ENCODE measurements around the gene APPL1. TPM values are rescaled to one million over a fixed set of nuclear protein-coding genes. Genes with fewer than 3 reads are reported as not detected.
A peak's percentile ranks its signal among the peaks of the same experiment; 100 is the strongest.

Gene APPL1
- polyA plus RNA-seq, 3 donors: 13.9 to 42.1 (median 35.5) TPM

GRCh38 chr3:57234613-57235575 lies 7.4 kb downstream of the APPL1 start:
- Histone ChIP-seq H3K79me2 (ENCODE audit: insufficient read depth, low read length) (peaks cover 81% of the 10 kb centered on the region), H3K9ac (ENCODE audit: insufficient read depth, low read length, poor library complexity, severe bottlenecking) (no peak overlapping the region), H3K4me3 (replicated peaks in 1 of 3; ENCODE audit: low read depth in 2 of 3, low read length in 3 of 3) (no peak overlapping the region), H3K36me3 (replicated peaks in 1 of 2; ENCODE audit: control insufficient read depth in 1 of 2, insufficient read depth in 2 of 2, low read length in 2 of 2) (peaks cover 31 to 37% of the 10 kb centered on the region in 2 donors), H3K27ac (ENCODE audit: low read depth in 1 of 2, low read length in 2 of 2) (peak overlapping the region in 1 of 2 donors; percentile 20), H3K9me3 (replicated peaks in 1 of 2; ENCODE audit: control insufficient read depth in 1 of 2, insufficient read depth in 1 of 2, low read length in 2 of 2) (peaks cover 0 to 5% of the 10 kb centered on the region in 2 donors), H3K4me2 (replicated peaks; ENCODE audit: extremely low read depth, low read length, poor library complexity, severe bottlenecking) (no peak overlapping the region), H3K4me1 (ENCODE audit: control insufficient read depth in 1 of 2, insufficient read depth in 2 of 2, low read length in 2 of 2) (peaks cover 2 to 18% of the 10 kb centered on the region in 2 donors), H4K20me1 (ENCODE audit: insufficient read depth, low read length) (peaks cover 28% of the 10 kb centered on the region), H2AFZ (ENCODE audit: insufficient read depth, low read depth, low read length, poor library complexity, severe bottlenecking) (no peak overlapping the region), H3K27me3 (ENCODE audit: control insufficient read depth in 2 of 2, insufficient read depth in 2 of 2, low read length in 2 of 2) (no peaks in the 10 kb centered on the region)
- no peaks in the 10 kb centered on the region for H3K27me3 Mint-ChIP-seq (ENCODE audit: low read depth in 3 of 3)
- peaks cover 20 to 32% of the 10 kb centered on the region in 2 donors for H3K36me3 Mint-ChIP-seq
- peaks cover 21% of the 10 kb centered on the region for H3K4me1 Mint-ChIP-seq
- intact Hi-C loops (cut with micrococcal nuclease): no loop called here
- H3K9me3 Mint-ChIP-seq: peaks cover 0 to 3% (median 2%) of the 10 kb centered on the region in 7 donors
- 100% methylated on average over 1 of the region's 13 CpGs for WGBS (ENCODE audit: insufficient coverage)
- no peak for DNase-seq
- no peak overlapping the region for H3K4me3 Mint-ChIP-seq
- H3K27ac Mint-ChIP-seq: peak overlapping the region in 1 of 7 donors; percentile 63
- TF ChIP-seq CTCF (IDR thresholded peaks at IDR 0.05): no peak

GRCh38 chr3:57244946-57245345 lies 17.4 kb downstream of the APPL1 start:
- no peaks in the 10 kb centered on the region for H4K20me1 ChIP-seq (ENCODE audit: insufficient read depth, low read length)
- Mint-ChIP-seq H3K4me1 (no peaks in the 10 kb centered on the region), H3K36me3 (peaks cover 75 to 90% of the 10 kb centered on the region in 2 donors), H3K9me3 (no peaks in the 10 kb centered on the region), H3K27ac (peak overlapping the region in 2 of 7 donors; percentile 3 to 6), H3K27me3 (ENCODE audit: low read depth in 3 of 3) (no peaks in the 10 kb centered on the region), H3K4me3 (no peak overlapping the region)
- H3K27me3 ChIP-seq (ENCODE audit: control insufficient read depth in 2 of 2, insufficient read depth in 2 of 2, low read length in 2 of 2): no peaks in the 10 kb centered on the region
- DNase-seq: no peak
- no peaks in the 10 kb centered on the region for H3K4me1 ChIP-seq (ENCODE audit: control insufficient read depth in 1 of 2, insufficient read depth in 2 of 2, low read length in 2 of 2)
- intact Hi-C loops (cut with micrococcal nuclease): no loop called here
- no CpG with 5 or more reads among the region's 2 CpGs for WGBS (ENCODE audit: insufficient coverage)
- no peak overlapping the region for H3K9ac ChIP-seq (ENCODE audit: insufficient read depth, low read length, poor library complexity, severe bottlenecking)
- H3K36me3 ChIP-seq (replicated peaks in 1 of 2; ENCODE audit: control insufficient read depth in 1 of 2, insufficient read depth in 2 of 2, low read length in 2 of 2): peaks cover 84 to 100% of the 10 kb centered on the region in 2 donors
- H3K79me2 ChIP-seq (ENCODE audit: insufficient read depth, low read length): peaks cover 4% of the 10 kb centered on the region
- H3K9me3 ChIP-seq (replicated peaks in 1 of 2; ENCODE audit: control insufficient read depth in 1 of 2, insufficient read depth in 1 of 2, low read length in 2 of 2): no peaks in the 10 kb centered on the region
- H3K27ac ChIP-seq (ENCODE audit: low read depth in 1 of 2, low read length in 2 of 2): no peak overlapping the region
- H3K4me3 ChIP-seq (replicated peaks in 1 of 3; ENCODE audit: low read depth in 2 of 3, low read length in 3 of 3): no peak overlapping the region
- H3K4me2 ChIP-seq (replicated peaks; ENCODE audit: extremely low read depth, low read length, poor library complexity, severe bottlenecking): no peak overlapping the region
- TF ChIP-seq CTCF (IDR thresholded peaks at IDR 0.05): no peak
- H2AFZ ChIP-seq (ENCODE audit: insufficient read depth, low read depth, low read length, poor library complexity, severe bottlenecking): no peak overlapping the region
